VCaP (cell line): ENCODE measurements around the gene ACOT7.

Experiments
- H3K27ac ChIP-seq: fragments of 450-650 bp; 2 replicates; pipeline ENCODE4 v1.5.1; 2017
- CTCF ChIP-seq: fragments of 450-650 bp; conservative IDR thresholded peaks from 2 replicates; pipeline ENCODE4 v1.5.1; 2017; ENCODE audit warnings: mild to moderate bottlenecking, moderate library complexity

ACOT7 gene

GRCh38 chr1:6354659-6355317 lies 38.8 kb downstream of the ACOT7 start:
- TF ChIP-seq CTCF = no peak
- H3K27ac ChIP-seq = no peak overlapping the region

- H3K27ac ChIP-seq = peak overlapping the region; percentile 65; the same call in 1 of the 2 replicates
- TF ChIP-seq CTCF = no peak
Observed at GRCh38 chr1:6353955-6354658, 39.5 kb downstream of the ACOT7 start.

GRCh38 chr1:6353619-6353954 lies 40.0 kb downstream of the ACOT7 start:
- no peak for TF ChIP-seq CTCF
- H3K27ac ChIP-seq = peak overlapping the region; percentile 65; the same call in 1 of the 2 replicates

GRCh38 chr1:6352138-6352563 lies 41.4 kb downstream of the ACOT7 start:
- H3K27ac ChIP-seq = peak overlapping the region; percentile 65
- no peak for TF ChIP-seq CTCF

GRCh38 chr1:6351480-6352137 lies 42.0 kb downstream of the ACOT7 start:
- TF ChIP-seq CTCF = no peak
- peak overlapping the region; percentile 65 for H3K27ac ChIP-seq

GRCh38 chr1:6350416-6351088 lies 43.0 kb downstream of the ACOT7 start:
- no peak for TF ChIP-seq CTCF
- H3K27ac ChIP-seq = peak overlapping the region; percentile 65

GRCh38 chr1:6349254-6349943 lies 44.2 kb downstream of the ACOT7 start:
- H3K27ac ChIP-seq = peak overlapping the region; percentile 65; the same call in 1 of the 2 replicates
- no peak for TF ChIP-seq CTCF
